SK-N-SH (cell line): ENCODE measurements around the gene EVI2A.

Experiments
- CTCF ChIP-seq: fragments of 200-600 bp; sonication (generic); IDR thresholded peaks from 2 replicates; pipeline ENCODE4 v1.6.1; 2017; ENCODE audit warnings: antibody characterized with exemption, mild to moderate bottlenecking, moderate library complexity
- POLR2AphosphoS5 ChIP-seq: IDR thresholded peaks from 2 replicates; pipeline ENCODE4 v1.6.1; 2012; ENCODE audit warnings: low read depth, low read length
- USF1 ChIP-seq: IDR thresholded peaks from 2 replicates; pipeline ENCODE4 v1.4.0; 2012; ENCODE audit warnings: low read depth, borderline replicate concordance

GRCh38 chr17:31279401-31279800, 42.0 kb downstream of the EVI2A start:
- TF ChIP-seq CTCF (no peak), POLR2AphosphoS5 (no peak), USF1 (no peak)
